Activated CD4-positive, alpha-beta memory T cell treated with anti-CD3 and anti-CD28 coated beads, Interleukin-2, amount 10 ng/mL, durations not matched to agents 7 days and 5 days (primary cell): ENCODE data around the gene MTF2. TPM values are rescaled to one million over a fixed set of nuclear protein-coding genes. Genes with fewer than 3 reads are reported as not detected.

Experiments used
- CTCF ChIA-PET: fragments of 350-600 bp; sonication (Branson Sonifier 250); formaldehyde crosslinking; loops from one replicate; lab custom pipeline; 2021; ENCODE audit warnings: antibody characterized with exemption, inconsistent platforms; lab: Charles Lee
- POLR2A ChIA-PET: fragments of 350-600 bp; sonication (Branson Sonifier 250); formaldehyde crosslinking; loops from one replicate; lab custom pipeline; 2021; ENCODE audit warnings: antibody characterized with exemption; lab: Charles Lee
- DNase-seq: peaks from one replicate; pipeline ENCODE4 v3.0.0-alpha.2; 2020
- H3K27ac Mint-ChIP-seq: one replicate; pipeline ENCODE4 v1.8.0; 2021; ENCODE audit warnings: mild to moderate bottlenecking, mixed read lengths
- H3K27me3 Mint-ChIP-seq: one replicate; pipeline ENCODE4 v1.8.0; 2021; ENCODE audit warnings: mixed read lengths
- H3K36me3 Mint-ChIP-seq: one replicate; pipeline ENCODE4 v1.8.0; 2021; ENCODE audit warnings: low read depth, mixed read lengths
- H3K4me1 Mint-ChIP-seq: one replicate; pipeline ENCODE4 v1.8.0; 2021; ENCODE audit warnings: mixed read lengths
- H3K4me3 Mint-ChIP-seq: one replicate; pipeline ENCODE4 v1.8.0; 2021; ENCODE audit warnings: mild to moderate bottlenecking, mixed read lengths
- H3K9me3 Mint-ChIP-seq: one replicate; pipeline ENCODE4 v1.8.0; 2021; ENCODE audit warnings: mixed read lengths
- total RNA-seq, 2 experiments: library from RNA; stranded (reverse); gene quantifications; one replicate each; pipeline ENCODE4 v1.2.3, GENCODE V29; 2021

Gene MTF2
- total RNA-seq, 2 experiments from 2014 or later, result 55.5 to 56.6 TPM

GRCh38 chr1:93093332-93094006 is 14.4 kb downstream of the MTF2 start:
- H3K9me3 Mint-ChIP-seq, result no peaks in the 10 kb centered on the region
- H3K27me3 Mint-ChIP-seq, result no peaks in the 10 kb centered on the region
- peaks cover 16% of the 10 kb centered on the region for H3K4me1 Mint-ChIP-seq
- H3K4me3 Mint-ChIP-seq, result no peak overlapping the region
- H3K27ac Mint-ChIP-seq, result no peak overlapping the region
- peaks cover 25% of the 10 kb centered on the region for H3K36me3 Mint-ChIP-seq
- ChIA-PET POLR2A (interaction anchor here (2.2 kb wide), 1 partner anchor 15 kb away, joined by 7 read pairs; the partner anchor contains the start of gene MTF2), CTCF (interaction anchor here (1.3 kb wide), 1 partner anchor 14 kb away, joined by 4 read pairs; no protein-coding TSS in a partner anchor)
- DNase-seq, result no peak

GRCh38 chr1:93095804-93096585 is 16.9 kb downstream of the MTF2 start:
- no peaks in the 10 kb centered on the region for H3K9me3 Mint-ChIP-seq
- no peak overlapping the region for H3K27ac Mint-ChIP-seq
- ChIA-PET CTCF (interaction anchor here (0.7 kb wide), 1 partner anchor 68 kb away, joined by 3 read pairs; no protein-coding TSS in a partner anchor), POLR2A (interaction anchor here (0.9 to 2.2 kb wide), 2 partner anchors 17 to 128 kb away, joined by 3 to 7 read pairs; partner anchors contain the start of gene MTF2)
- peaks cover 24% of the 10 kb centered on the region for H3K36me3 Mint-ChIP-seq
- peaks cover 16% of the 10 kb centered on the region for H3K4me1 Mint-ChIP-seq
- H3K27me3 Mint-ChIP-seq, result no peaks in the 10 kb centered on the region
- no peak overlapping the region for H3K4me3 Mint-ChIP-seq
- DNase-seq, result no peak

GRCh38 chr1:93102142-93102541 is 23.1 kb downstream of the MTF2 start:
- CTCF ChIA-PET, result no interaction called here
- POLR2A ChIA-PET, result no interaction called here
- no peak overlapping the region for H3K27ac Mint-ChIP-seq
- peaks cover 4% of the 10 kb centered on the region for H3K4me1 Mint-ChIP-seq
- DNase-seq, result no peak
- H3K27me3 Mint-ChIP-seq, result no peaks in the 10 kb centered on the region
- H3K4me3 Mint-ChIP-seq, result no peak overlapping the region
- H3K9me3 Mint-ChIP-seq, result peaks cover 10% of the 10 kb centered on the region
- peaks cover 45% of the 10 kb centered on the region for H3K36me3 Mint-ChIP-seq

GRCh38 chr1:93106226-93106625 is 27.1 kb downstream of the MTF2 start:
- Mint-ChIP-seq H3K4me3 (no peak overlapping the region), H3K27ac (no peak overlapping the region), H3K9me3 (peaks cover 15% of the 10 kb centered on the region), H3K36me3 (peaks cover 64% of the 10 kb centered on the region), H3K4me1 (peaks cover 11% of the 10 kb centered on the region), H3K27me3 (no peaks in the 10 kb centered on the region)
- no peak for DNase-seq
- ChIA-PET POLR2A (no interaction called here), CTCF (interaction anchor here (0.6 kb wide), 1 partner anchor 935 kb away, joined by 4 read pairs; no protein-coding TSS in a partner anchor)

GRCh38 chr1:93107395-93107794 is 28.3 kb downstream of the MTF2 start:
- Mint-ChIP-seq H3K4me3 (no peak overlapping the region), H3K4me1 (peaks cover 11% of the 10 kb centered on the region), H3K27me3 (no peaks in the 10 kb centered on the region), H3K27ac (no peak overlapping the region), H3K36me3 (peaks cover 63% of the 10 kb centered on the region), H3K9me3 (peaks cover 15% of the 10 kb centered on the region)
- ChIA-PET POLR2A (interaction anchor here (1.1 kb wide), 1 partner anchor 18 kb away, joined by 3 read pairs; no protein-coding TSS in a partner anchor), CTCF (interaction anchor here (0.6 kb wide), 1 partner anchor 14 kb away, joined by 3 read pairs; no protein-coding TSS in a partner anchor)
- no peak for DNase-seq

- CTCF ChIA-PET, result no interaction called here
- no peak for DNase-seq
- Mint-ChIP-seq H3K36me3 (peaks cover 70% of the 10 kb centered on the region), H3K4me3 (no peak overlapping the region), H3K9me3 (peaks cover 15% of the 10 kb centered on the region), H3K4me1 (peaks cover 11% of the 10 kb centered on the region), H3K27ac (no peak overlapping the region), H3K27me3 (no peaks in the 10 kb centered on the region)
- POLR2A ChIA-PET, result no interaction called here
Measured at GRCh38 chr1:93108335-93108734, 29.3 kb downstream of the MTF2 start.

- ChIA-PET POLR2A (no interaction called here), CTCF (no interaction called here)
- no peak overlapping the region for H3K27ac Mint-ChIP-seq
- DNase-seq, result no peak
- H3K27me3 Mint-ChIP-seq, result no peaks in the 10 kb centered on the region
- peaks cover 15% of the 10 kb centered on the region for H3K9me3 Mint-ChIP-seq
- H3K4me3 Mint-ChIP-seq, result no peak overlapping the region
- H3K36me3 Mint-ChIP-seq, result peaks cover 66% of the 10 kb centered on the region
- H3K4me1 Mint-ChIP-seq, result peaks cover 11% of the 10 kb centered on the region
Measured at GRCh38 chr1:93109578-93109977, 30.5 kb downstream of the MTF2 start.

- CTCF ChIA-PET, result no interaction called here
- Mint-ChIP-seq H3K9me3 (peaks cover 10% of the 10 kb centered on the region), H3K27me3 (no peaks in the 10 kb centered on the region), H3K4me3 (no peak overlapping the region), H3K36me3 (peaks cover 59% of the 10 kb centered on the region), H3K4me1 (peaks cover 11% of the 10 kb centered on the region), H3K27ac (no peak overlapping the region)
- DNase-seq, result no peak
- POLR2A ChIA-PET, result no interaction called here
Measured at GRCh38 chr1:93111065-93111464, 32.0 kb downstream of the MTF2 start.

- POLR2A ChIA-PET, result no interaction called here
- Mint-ChIP-seq H3K9me3 (peaks cover 9% of the 10 kb centered on the region), H3K27ac (no peak overlapping the region), H3K4me3 (no peak overlapping the region), H3K36me3 (peaks cover 59% of the 10 kb centered on the region), H3K27me3 (no peaks in the 10 kb centered on the region), H3K4me1 (peaks cover 11% of the 10 kb centered on the region)
- CTCF ChIA-PET, result no interaction called here
- DNase-seq, result no peak
Measured at GRCh38 chr1:93111561-93111960, 32.5 kb downstream of the MTF2 start.

GRCh38 chr1:93113127-93113526 is 34.0 kb downstream of the MTF2 start:
- DNase-seq, result no peak
- Mint-ChIP-seq H3K27me3 (no peaks in the 10 kb centered on the region), H3K4me3 (no peak overlapping the region), H3K9me3 (peaks cover 6% of the 10 kb centered on the region), H3K27ac (no peak overlapping the region), H3K36me3 (peaks cover 55% of the 10 kb centered on the region), H3K4me1 (peaks cover 11% of the 10 kb centered on the region)
- ChIA-PET POLR2A (no interaction called here), CTCF (interaction anchor here (0.6 kb wide), 1 partner anchor 16 kb away, joined by 3 read pairs; no protein-coding TSS in a partner anchor)

GRCh38 chr1:93114391-93114790 is 35.3 kb downstream of the MTF2 start:
- peaks cover 7% of the 10 kb centered on the region for H3K4me1 Mint-ChIP-seq
- ChIA-PET POLR2A (no interaction called here), CTCF (no interaction called here)
- H3K4me3 Mint-ChIP-seq, result no peak overlapping the region
- no peak overlapping the region for H3K27ac Mint-ChIP-seq
- H3K27me3 Mint-ChIP-seq, result no peaks in the 10 kb centered on the region
- no peak for DNase-seq
- H3K36me3 Mint-ChIP-seq, result peaks cover 53% of the 10 kb centered on the region
- H3K9me3 Mint-ChIP-seq, result no peaks in the 10 kb centered on the region

GRCh38 chr1:93120614-93121013 is 41.5 kb downstream of the MTF2 start:
- no peaks in the 10 kb centered on the region for H3K27me3 Mint-ChIP-seq
- H3K4me3 Mint-ChIP-seq, result no peak overlapping the region
- ChIA-PET POLR2A (no interaction called here), CTCF (no interaction called here)
- H3K36me3 Mint-ChIP-seq, result peaks cover 45% of the 10 kb centered on the region
- no peak for DNase-seq
- H3K4me1 Mint-ChIP-seq, result peaks cover 5% of the 10 kb centered on the region
- no peak overlapping the region for H3K27ac Mint-ChIP-seq
- no peaks in the 10 kb centered on the region for H3K9me3 Mint-ChIP-seq

GRCh38 chr1:93123201-93123783 is 44.2 kb downstream of the MTF2 start:
- peaks cover 5% of the 10 kb centered on the region for H3K4me1 Mint-ChIP-seq
- H3K27me3 Mint-ChIP-seq, result no peaks in the 10 kb centered on the region
- CTCF ChIA-PET, result no interaction called here
- H3K9me3 Mint-ChIP-seq, result no peaks in the 10 kb centered on the region
- no peak overlapping the region for H3K27ac Mint-ChIP-seq
- H3K4me3 Mint-ChIP-seq, result no peak overlapping the region
- H3K36me3 Mint-ChIP-seq, result peaks cover 31% of the 10 kb centered on the region
- POLR2A ChIA-PET, result no interaction called here
- DNase-seq, result no peak
